Activated T-cell treated with anti-CD3 and anti-CD28 coated beads, Interleukin-2, amount 50 U/mL, for 4 hours (primary cell): ENCODE measurements around the gene NEBL. TPM values are rescaled to one million over a fixed set of nuclear protein-coding genes. Genes with fewer than 3 reads are reported as not detected.

ENCODE experiments used
- ATAC-seq, 2 donors: fragments of 200-7000 bp; cut with Tn5 transposase; one replicate each; pipeline ENCODE4 v1.10.0; 2021
- DNase-seq: peaks from one replicate; pipeline ENCODE4 v3.0.0-alpha.2; 2020
- H3K27me3 Mint-ChIP-seq: one replicate; pipeline ENCODE4 v1.8.0; 2021; ENCODE audit warnings: low read depth, mixed read lengths
- H3K36me3 Mint-ChIP-seq: one replicate; pipeline ENCODE4 v1.8.0; 2022; ENCODE audit warnings: mixed read lengths; ENCODE audit not compliant: insufficient read depth
- H3K4me1 Mint-ChIP-seq: one replicate; pipeline ENCODE4 v1.8.0; 2021; ENCODE audit warnings: low read depth, mixed read lengths
- H3K4me3 Mint-ChIP-seq: one replicate; pipeline ENCODE4 v1.8.0; 2021; ENCODE audit warnings: mild to moderate bottlenecking, moderate library complexity, mixed read lengths
- H3K9me3 Mint-ChIP-seq: one replicate; pipeline ENCODE4 v1.8.0; 2021; ENCODE audit warnings: mixed read lengths
- total RNA-seq, 3 donors: library from RNA; stranded (reverse); gene quantifications; one replicate each; pipeline ENCODE4 v1.2.1, GENCODE V29; 2021

NEBL gene
- total RNA-seq, 3 donors from 2014 or later: 0.11 to 0.48 (median 0.24) TPM

GRCh38 chr10:20765066-20765465, 132.0 kb downstream of the NEBL start:
- ATAC-seq: no peak
- H3K36me3 Mint-ChIP-seq: no peaks in the 10 kb centered on the region
- no peaks in the 10 kb centered on the region for H3K27me3 Mint-ChIP-seq
- DNase-seq: no peak
- H3K9me3 Mint-ChIP-seq: peaks cover 4% of the 10 kb centered on the region
- no peak overlapping the region for H3K4me3 Mint-ChIP-seq
- H3K4me1 Mint-ChIP-seq: no peaks in the 10 kb centered on the region

- H3K4me3 Mint-ChIP-seq: no peak overlapping the region
- H3K9me3 Mint-ChIP-seq: peaks cover 13% of the 10 kb centered on the region
- no peaks in the 10 kb centered on the region for H3K27me3 Mint-ChIP-seq
- DNase-seq: no peak
- H3K36me3 Mint-ChIP-seq: no peaks in the 10 kb centered on the region
- no peaks in the 10 kb centered on the region for H3K4me1 Mint-ChIP-seq
- no peak for ATAC-seq
These were observed 136.7 kb downstream of the NEBL start for GRCh38 chr10:20760460-20760859.

- Mint-ChIP-seq H3K9me3 (peaks cover 20% of the 10 kb centered on the region), H3K4me1 (no peaks in the 10 kb centered on the region), H3K4me3 (no peak overlapping the region), H3K36me3 (no peaks in the 10 kb centered on the region), H3K27me3 (no peaks in the 10 kb centered on the region)
- DNase-seq: no peak
- ATAC-seq: no peak
These were observed 148.6 kb downstream of the NEBL start for GRCh38 chr10:20748551-20748950.

DNA sequence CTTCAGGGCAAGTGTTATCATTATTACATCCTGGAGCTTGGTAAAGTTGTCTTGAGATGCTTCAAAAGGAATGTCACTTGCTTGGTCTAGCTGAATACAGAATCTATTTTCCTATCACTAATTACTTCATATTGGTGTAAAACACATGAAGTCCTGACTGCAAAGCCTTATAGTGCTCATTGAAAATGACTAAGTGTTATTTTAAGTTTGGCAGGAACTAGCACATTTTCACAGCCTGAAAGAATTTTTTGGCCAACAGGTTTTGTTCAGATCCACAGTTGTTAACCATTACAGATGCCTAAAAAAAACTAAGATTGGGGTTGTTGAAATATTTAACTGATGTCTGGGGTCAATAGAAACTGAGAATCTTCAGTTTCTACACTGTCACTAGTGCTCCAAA, 149.3 kb downstream of the NEBL start:
- H3K9me3 Mint-ChIP-seq: peaks cover 20% of the 10 kb centered on the region
- H3K4me3 Mint-ChIP-seq: no peak overlapping the region
- no peaks in the 10 kb centered on the region for H3K36me3 Mint-ChIP-seq
- ATAC-seq (no peak), DNase-seq (no peak)
- H3K4me1 Mint-ChIP-seq: no peaks in the 10 kb centered on the region
- H3K27me3 Mint-ChIP-seq: no peaks in the 10 kb centered on the region

DNA sequence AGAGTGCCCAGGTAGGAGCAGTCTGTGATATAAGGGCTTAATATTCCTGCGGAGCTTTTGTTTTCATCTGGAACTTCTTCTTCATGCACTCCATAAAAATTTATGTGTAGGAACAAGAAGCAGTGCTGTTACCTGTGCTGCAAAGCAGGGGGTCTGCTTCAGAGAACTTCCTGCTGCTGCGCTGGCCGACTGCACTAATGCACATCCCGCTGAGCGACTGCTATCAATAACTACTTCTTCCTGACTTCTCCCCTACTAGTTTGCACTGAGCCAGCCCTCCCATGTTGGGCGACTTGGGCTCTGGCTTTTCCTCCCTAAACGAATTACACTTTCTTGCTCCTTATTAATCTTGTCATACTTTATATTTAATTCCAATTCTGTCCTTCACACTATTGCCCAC, 150.3 kb downstream of the NEBL start:
- no peaks in the 10 kb centered on the region for H3K36me3 Mint-ChIP-seq
- H3K27me3 Mint-ChIP-seq: no peaks in the 10 kb centered on the region
- H3K9me3 Mint-ChIP-seq: peaks cover 21% of the 10 kb centered on the region
- H3K4me3 Mint-ChIP-seq: no peak overlapping the region
- no peaks in the 10 kb centered on the region for H3K4me1 Mint-ChIP-seq
- DNase-seq (no peak), ATAC-seq (no peak)

GRCh38 chr10:20745556-20746375, 151.3 kb downstream of the NEBL start:
- DNase-seq (no peak), ATAC-seq (no peak)
- H3K36me3 Mint-ChIP-seq: no peaks in the 10 kb centered on the region
- H3K9me3 Mint-ChIP-seq: peaks cover 22% of the 10 kb centered on the region
- H3K27me3 Mint-ChIP-seq: no peaks in the 10 kb centered on the region
- no peaks in the 10 kb centered on the region for H3K4me1 Mint-ChIP-seq
- H3K4me3 Mint-ChIP-seq: no peak overlapping the region

- no peak overlapping the region for H3K4me3 Mint-ChIP-seq
- no peaks in the 10 kb centered on the region for H3K27me3 Mint-ChIP-seq
- H3K4me1 Mint-ChIP-seq: no peaks in the 10 kb centered on the region
- no peaks in the 10 kb centered on the region for H3K36me3 Mint-ChIP-seq
- peaks cover 15% of the 10 kb centered on the region for H3K9me3 Mint-ChIP-seq
- no peak for ATAC-seq
- DNase-seq: no peak
These were observed 152.3 kb downstream of the NEBL start for GRCh38 chr10:20744821-20745220.

DNA sequence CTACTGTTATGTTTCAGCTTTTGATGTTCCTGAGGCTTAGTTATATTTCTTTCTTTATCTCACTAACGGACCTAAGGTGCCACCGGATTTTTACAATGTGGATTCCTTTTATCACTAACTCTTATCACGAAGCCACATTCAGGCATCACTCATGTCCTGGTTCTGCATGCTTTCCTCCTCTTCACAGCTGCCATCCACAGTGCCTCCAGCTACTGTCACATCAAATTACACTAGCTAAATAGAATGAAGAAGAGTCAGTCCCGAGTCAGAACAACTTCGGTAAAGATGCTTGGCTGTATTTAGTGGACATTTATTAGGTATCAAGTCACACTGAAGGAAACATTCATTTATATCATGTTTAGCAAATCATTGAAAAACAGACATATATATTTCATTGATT, 153.2 kb downstream of the NEBL start:
- DNase-seq (no peak), ATAC-seq (no peak)
- H3K36me3 Mint-ChIP-seq: no peaks in the 10 kb centered on the region
- peaks cover 12% of the 10 kb centered on the region for H3K9me3 Mint-ChIP-seq
- H3K27me3 Mint-ChIP-seq: no peaks in the 10 kb centered on the region
- no peaks in the 10 kb centered on the region for H3K4me1 Mint-ChIP-seq
- no peak overlapping the region for H3K4me3 Mint-ChIP-seq

DNA sequence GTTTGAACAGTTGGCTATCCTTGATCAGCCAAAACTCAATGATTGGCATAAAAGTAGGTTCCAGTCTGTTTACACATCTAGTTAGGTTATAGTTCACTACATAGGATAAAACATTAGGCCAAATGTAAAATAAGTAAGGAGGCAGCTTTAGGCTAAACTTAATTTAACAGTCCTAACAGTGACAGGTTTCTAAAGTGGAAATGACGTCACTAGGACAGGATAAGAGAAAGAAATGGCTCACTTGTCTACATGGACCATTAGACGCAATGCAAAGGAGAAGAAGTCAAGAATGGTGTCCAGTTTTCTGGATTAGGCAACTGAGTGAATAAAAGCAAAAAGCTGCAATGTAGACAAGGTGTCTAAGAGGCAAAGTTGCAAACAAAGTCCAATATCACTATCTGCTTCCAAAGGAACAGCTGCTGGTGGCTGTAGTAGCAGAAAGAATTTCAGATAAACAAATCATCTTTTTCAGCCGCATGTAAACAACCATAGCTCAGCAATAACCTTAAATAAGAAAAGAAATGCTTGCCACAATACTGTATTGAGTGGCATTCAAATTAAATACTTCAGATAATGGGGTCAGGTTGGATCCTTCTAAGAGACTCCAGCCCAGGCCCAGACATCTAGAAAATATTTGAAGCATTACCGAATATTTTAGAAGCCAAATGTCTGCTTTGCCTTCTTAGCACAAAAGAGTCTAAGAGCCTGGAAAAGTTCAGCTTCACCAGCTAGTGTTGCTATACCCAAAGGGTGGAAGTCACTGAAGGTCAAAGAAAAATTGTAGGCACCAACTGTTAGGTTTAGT, 154.2 kb downstream of the NEBL start:
- ATAC-seq (no peak), DNase-seq (no peak)
- Mint-ChIP-seq H3K4me3 (no peak overlapping the region), H3K9me3 (peaks cover 8% of the 10 kb centered on the region), H3K27me3 (no peaks in the 10 kb centered on the region), H3K4me1 (no peaks in the 10 kb centered on the region), H3K36me3 (no peaks in the 10 kb centered on the region)

DNA sequence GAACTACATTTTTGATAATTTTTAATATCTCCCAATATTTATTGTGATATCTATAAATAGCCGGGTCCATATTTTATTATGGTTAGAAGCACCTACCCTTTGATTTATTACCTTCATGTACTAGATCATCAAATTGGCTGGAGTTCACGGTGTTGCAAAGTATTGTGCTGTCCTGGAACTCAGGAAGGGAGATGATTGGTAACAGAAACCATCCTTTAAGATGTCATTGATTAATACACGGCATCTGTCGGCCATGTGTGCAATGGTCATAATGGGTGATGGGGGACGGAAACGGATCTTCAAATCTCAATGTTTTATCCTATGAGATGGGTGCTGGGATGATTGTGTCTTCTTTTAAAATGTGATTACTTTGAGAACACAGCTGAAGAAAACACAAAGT, 157.0 kb downstream of the NEBL start:
- H3K4me1 Mint-ChIP-seq: no peaks in the 10 kb centered on the region
- H3K4me3 Mint-ChIP-seq: no peak overlapping the region
- no peak for ATAC-seq
- no peaks in the 10 kb centered on the region for H3K36me3 Mint-ChIP-seq
- no peak for DNase-seq
- H3K9me3 Mint-ChIP-seq: peaks cover 5% of the 10 kb centered on the region
- no peaks in the 10 kb centered on the region for H3K27me3 Mint-ChIP-seq

DNA sequence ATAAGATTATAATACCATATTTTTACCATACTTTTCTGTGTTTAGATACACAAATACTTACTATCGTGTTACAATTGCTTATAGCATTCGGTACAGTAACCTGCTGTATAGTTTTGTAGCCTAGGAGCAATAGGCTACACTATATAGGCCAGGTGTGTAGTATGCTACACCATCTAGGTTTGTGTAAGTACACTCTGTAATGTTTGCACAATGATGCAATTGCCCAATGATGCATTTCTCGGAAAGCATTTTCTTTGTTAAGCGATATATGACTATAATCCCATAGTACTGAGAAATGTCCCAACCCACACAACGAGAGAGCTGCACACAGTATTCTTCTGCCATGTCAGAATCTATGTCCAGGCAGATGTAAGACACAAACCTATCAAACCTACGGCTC, 160.0 kb downstream of the NEBL start:
- H3K4me1 Mint-ChIP-seq: no peaks in the 10 kb centered on the region
- DNase-seq (no peak), ATAC-seq (no peak)
- H3K27me3 Mint-ChIP-seq: no peaks in the 10 kb centered on the region
- no peaks in the 10 kb centered on the region for H3K36me3 Mint-ChIP-seq
- H3K9me3 Mint-ChIP-seq: peaks cover 11% of the 10 kb centered on the region
- no peak overlapping the region for H3K4me3 Mint-ChIP-seq
